NB4 (cell line): ENCODE data around the gene BPIFB6.

ENCODE experiments used
- POLR2A ChIP-seq: IDR thresholded peaks from 2 replicates; pipeline ENCODE4 v1.6.1; 2011; ENCODE audit warnings: mild to moderate bottlenecking; ENCODE audit not compliant: insufficient read length; ENCODE audit errors: extremely low read depth
- TF ChIP-seq, protein P1 (sequence below): IDR thresholded peaks from one replicate; pipeline ENCODE4 v1.5.1; 2012; ENCODE audit warnings: low read depth, low read length

DNA sequence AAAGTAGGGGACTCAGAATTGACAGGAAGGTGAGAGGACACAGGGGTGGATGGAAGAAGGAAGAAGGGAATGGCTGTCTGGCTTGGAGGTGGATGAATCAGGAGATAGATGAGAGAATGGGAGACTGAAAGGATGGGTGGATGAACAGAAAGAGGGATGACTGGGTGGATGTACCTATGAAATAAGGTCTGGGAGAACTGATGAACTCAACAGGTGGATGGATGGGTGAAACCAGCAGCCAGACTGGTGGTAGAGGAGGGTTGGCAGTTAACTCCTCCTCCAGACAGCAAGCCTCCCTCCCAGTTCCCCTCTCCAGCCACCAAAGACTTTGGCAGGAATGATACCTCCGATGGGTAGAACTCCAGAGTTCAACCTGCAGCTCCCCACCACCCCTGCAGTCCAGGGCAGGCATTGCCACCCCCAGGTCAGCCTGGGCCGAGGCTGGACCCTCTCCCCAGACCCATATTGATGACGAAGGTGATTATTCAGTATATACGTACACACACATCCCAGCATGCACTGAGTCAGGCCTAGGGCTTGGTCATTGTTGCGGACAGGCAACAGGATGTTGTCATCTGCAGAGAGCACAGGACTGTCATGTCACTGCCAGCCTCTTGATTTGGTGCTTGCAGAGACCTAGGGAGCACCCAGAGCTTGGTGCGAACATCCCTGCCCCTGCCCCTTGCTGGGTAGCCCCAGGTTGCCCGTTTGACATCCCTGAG is 29.2 kb upstream of the BPIFB6 start:
- TF ChIP-seq, protein P1, sequence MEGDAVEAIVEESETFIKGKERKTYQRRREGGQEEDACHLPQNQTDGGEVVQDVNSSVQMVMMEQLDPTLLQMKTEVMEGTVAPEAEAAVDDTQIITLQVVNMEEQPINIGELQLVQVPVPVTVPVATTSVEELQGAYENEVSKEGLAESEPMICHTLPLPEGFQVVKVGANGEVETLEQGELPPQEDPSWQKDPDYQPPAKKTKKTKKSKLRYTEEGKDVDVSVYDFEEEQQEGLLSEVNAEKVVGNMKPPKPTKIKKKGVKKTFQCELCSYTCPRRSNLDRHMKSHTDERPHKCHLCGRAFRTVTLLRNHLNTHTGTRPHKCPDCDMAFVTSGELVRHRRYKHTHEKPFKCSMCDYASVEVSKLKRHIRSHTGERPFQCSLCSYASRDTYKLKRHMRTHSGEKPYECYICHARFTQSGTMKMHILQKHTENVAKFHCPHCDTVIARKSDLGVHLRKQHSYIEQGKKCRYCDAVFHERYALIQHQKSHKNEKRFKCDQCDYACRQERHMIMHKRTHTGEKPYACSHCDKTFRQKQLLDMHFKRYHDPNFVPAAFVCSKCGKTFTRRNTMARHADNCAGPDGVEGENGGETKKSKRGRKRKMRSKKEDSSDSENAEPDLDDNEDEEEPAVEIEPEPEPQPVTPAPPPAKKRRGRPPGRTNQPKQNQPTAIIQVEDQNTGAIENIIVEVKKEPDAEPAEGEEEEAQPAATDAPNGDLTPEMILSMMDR, result no peak
- TF ChIP-seq POLR2A, result no peak
